Tibial nerve (tissue), 4 donors: Measurements from ENCODE around the gene RCAN2. TPM values are rescaled to one million over a fixed set of nuclear protein-coding genes. Genes with fewer than 3 reads are reported as not detected.

ENCODE experiments used
- DNase-seq, 2 donors: peaks; one replicate each; pipeline ENCODE4 v3.0.0-alpha.2; 2019; ENCODE audit warnings: low spot score in 2 of 2
- H3K27ac ChIP-seq, 4 donors: fragments of 200-600 bp; sonication (generic) in 3 of 4; one replicate each; pipeline ENCODE4 v1.5.1; 2017 to 2019; ENCODE audit warnings: mild to moderate bottlenecking in 1 of 4
- H3K27me3 ChIP-seq, 2 donors: fragments of 200-600 bp; sonication (generic) in 1 of 2; one replicate each; pipeline versions ENCODE4 v1.5.1 to v1.6.0; 2017 to 2019
- H3K36me3 ChIP-seq, 3 donors: fragments of 200-600 bp; sonication (generic); one replicate each; pipeline ENCODE4 v1.5.1; 2018 to 2019
- H3K4me1 ChIP-seq, 4 donors: fragments of 200-600 bp; sonication (generic) in 3 of 4; one replicate each; pipeline ENCODE4 v1.5.1; 2017 to 2019
- H3K4me3 ChIP-seq, 4 donors: fragments of 200-600 bp; sonication (generic) in 3 of 4; one replicate each; pipeline ENCODE4 v1.5.1; 2017 to 2019; ENCODE audit warnings: mild to moderate bottlenecking in 1 of 4, moderate library complexity in 1 of 4
- H3K9me3 ChIP-seq, 4 donors: fragments of 200-600 bp; sonication (generic) in 3 of 4; one replicate each; pipeline ENCODE4 v1.5.1; 2017 to 2019
- CTCF ChIP-seq, 5 experiments: fragments of 200-600 bp in 3 of 5; fragments of 450-650 bp in 2 of 5; sonication (generic) in 3 of 5; IDR thresholded peaks; one replicate each; pipeline ENCODE4 v1.5.1; 2016 to 2019; ENCODE audit warnings: antibody characterized with exemption in 5 of 5, mild to moderate bottlenecking in 3 of 5, moderate library complexity in 2 of 5
- EP300 ChIP-seq, 2 donors: sonication (generic); formaldehyde crosslinking; IDR thresholded peaks; one replicate each; pipeline ENCODE4 v1.6.1; 2017; ENCODE audit warnings: antibody characterized with exemption in 2 of 2, mild to moderate bottlenecking in 1 of 2
- POLR2A ChIP-seq, 2 donors: fragments of 450-650 bp; IDR thresholded peaks; one replicate each; pipeline ENCODE4 v1.6.1; 2017; ENCODE audit warnings: antibody characterized with exemption in 2 of 2, mild to moderate bottlenecking in 2 of 2, moderate library complexity in 2 of 2
- WGBS, 2 donors: methylation state at CpG; one replicate each; pipeline ENCODE4 v1.1.5; 2018; 5-methylcytosine and 5-hydroxymethylcytosine counted together
- total RNA-seq, 4 donors: library from RNA; depleted of rRNA; stranded (reverse); fragments of >200 nt; gene quantifications; one replicate each; pipeline ENCODE4 v1.1.0, GENCODE V29; 2016

Gene RCAN2
- total RNA-seq, 4 donors from 2014 or later = 6.6 to 19.4 (median 15.0) TPM

GRCh38 chr6:46310196-46310595 is 181.1 kb downstream of the RCAN2 start:
- Histone ChIP-seq H3K4me3 (no peak overlapping the region), H3K9me3 (no peaks in the 10 kb centered on the region), H3K27me3 (no peaks in the 10 kb centered on the region), H3K4me1 (peaks cover 0 to 2% (median 0%) of the 10 kb centered on the region in 4 donors), H3K27ac (no peak overlapping the region), H3K36me3 (no peaks in the 10 kb centered on the region)
- TF ChIP-seq CTCF (IDR thresholded peaks at IDR 0.05) (no peak), POLR2A (IDR thresholded peaks at IDR 0.05) (no peak), EP300 (IDR thresholded peaks at IDR 0.05) (no peak)
- no peak for DNase-seq
- WGBS, 2 donors = 38 to 41% methylated on average over 1 of the region's 1 CpG

DNA sequence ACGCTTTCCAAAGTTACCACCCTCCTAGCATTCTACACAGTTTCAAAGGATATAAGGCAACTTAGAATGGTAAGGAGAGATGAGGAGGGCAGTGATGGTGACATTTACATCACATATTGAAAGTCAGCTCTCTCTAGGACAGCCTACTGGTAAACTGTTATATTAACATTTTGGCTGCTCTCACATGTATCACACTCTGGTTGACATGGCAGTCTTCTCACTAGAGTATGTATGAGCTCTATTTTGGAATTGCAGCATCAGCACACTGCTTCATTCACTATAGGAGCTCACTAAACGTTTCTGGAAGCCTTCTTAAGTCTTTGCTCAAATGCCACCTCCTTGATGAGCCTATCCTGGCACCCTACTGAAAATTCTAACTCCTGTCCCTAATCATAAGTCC is 184.8 kb downstream of the RCAN2 start:
- H3K27ac ChIP-seq = no peak overlapping the region
- H3K36me3 ChIP-seq = no peaks in the 10 kb centered on the region
- no peaks in the 10 kb centered on the region for H3K9me3 ChIP-seq
- no peak for DNase-seq
- no peaks in the 10 kb centered on the region for H3K27me3 ChIP-seq
- H3K4me1 ChIP-seq = peaks cover 0 to 2% (median 0%) of the 10 kb centered on the region in 4 donors
- TF ChIP-seq POLR2A (IDR thresholded peaks at IDR 0.05) = no peak
- no peak for TF ChIP-seq CTCF (IDR thresholded peaks at IDR 0.05)
- TF ChIP-seq EP300 (IDR thresholded peaks at IDR 0.05) = no peak
- H3K4me3 ChIP-seq = no peak overlapping the region
- 62 to 66% methylated on average over 2 of the region's 2 CpGs for WGBS, 2 donors

- no peak for DNase-seq
- H3K27ac ChIP-seq = no peak overlapping the region
Measured at GRCh38 chr6:46305833-46306232, 185.4 kb downstream of the RCAN2 start.

GRCh38 chr6:46305236-46305635 is 186.0 kb downstream of the RCAN2 start:
- Histone ChIP-seq H3K27ac (no peak overlapping the region), H3K27me3 (no peaks in the 10 kb centered on the region), H3K4me1 (no peaks in the 10 kb centered on the region), H3K9me3 (no peaks in the 10 kb centered on the region), H3K4me3 (no peak overlapping the region), H3K36me3 (no peaks in the 10 kb centered on the region)
- no peak for TF ChIP-seq CTCF (IDR thresholded peaks at IDR 0.05)
- no peak for TF ChIP-seq POLR2A (IDR thresholded peaks at IDR 0.05)
- TF ChIP-seq EP300 (IDR thresholded peaks at IDR 0.05) = no peak
- 74 to 80% methylated on average over 2 of the region's 2 CpGs for WGBS, 2 donors
- DNase-seq = no peak

More at GRCh38 chr6:46305833-46306232, 185.4 kb downstream of the RCAN2 start:
- Histone ChIP-seq H3K36me3 (no peaks in the 10 kb centered on the region), H3K4me3 (no peak overlapping the region), H3K9me3 (no peaks in the 10 kb centered on the region), H3K4me1 (peaks cover 0 to 2% (median 0%) of the 10 kb centered on the region in 4 donors), H3K27me3 (no peaks in the 10 kb centered on the region)
- TF ChIP-seq POLR2A (IDR thresholded peaks at IDR 0.05) (no peak), CTCF (IDR thresholded peaks at IDR 0.05) (no peak), EP300 (IDR thresholded peaks at IDR 0.05) (no peak)
- WGBS, 2 donors = 93 to 94% methylated on average over 3 of the region's 3 CpGs

GRCh38 chr6:46302816-46303215 is 188.4 kb downstream of the RCAN2 start:
- 92 to 100% methylated on average over 1 of the region's 1 CpG for WGBS, 2 donors
- Histone ChIP-seq H3K4me1 (no peaks in the 10 kb centered on the region), H3K4me3 (no peak overlapping the region), H3K9me3 (no peaks in the 10 kb centered on the region), H3K27ac (no peak overlapping the region), H3K36me3 (no peaks in the 10 kb centered on the region), H3K27me3 (no peaks in the 10 kb centered on the region)
- no peak for DNase-seq
- TF ChIP-seq POLR2A (IDR thresholded peaks at IDR 0.05) (no peak), EP300 (IDR thresholded peaks at IDR 0.05) (no peak), CTCF (IDR thresholded peaks at IDR 0.05) (no peak)
